Keratinocyte (primary cell): ENCODE results near the gene BAG3. TPM values are rescaled to one million over a fixed set of nuclear protein-coding genes. Genes with fewer than 3 reads are reported as not detected.
"Not testable (repeated sequence)": the region's sequence is repeated elsewhere in the genome, so short reads cannot be mapped to it uniquely, and the experiment has no call there.

Experiments
- DNase-seq: peaks from one replicate; pipeline ENCODE4 v3.0.0-alpha.2; 2011; ENCODE audit warnings: low read depth, missing footprints, low spot score
- FAIRE-seq: peaks from 2 replicates; lab custom pipeline; 2011; peaks lifted over from hg19 to GRCh38; lab: Jason Lieb, UNC
- H2AFZ ChIP-seq: 2 replicates; pipeline ENCODE4 v1.6.0; 2012; ENCODE audit warnings: low read length, control low read depth, inconsistent platforms; ENCODE audit not compliant: control insufficient read depth
- H3K27ac ChIP-seq: 2 replicates; pipeline ENCODE4 v1.5.1; 2011; ENCODE audit warnings: low read length; ENCODE audit not compliant: control insufficient read depth, insufficient read depth
- H3K27me3 ChIP-seq: 3 replicates; pipeline ENCODE4 v1.6.0; 2011; ENCODE audit warnings: low read length; ENCODE audit not compliant: control insufficient read depth, insufficient read depth; ENCODE audit errors: extremely low read depth
- H3K36me3 ChIP-seq, 2 experiments: 2 replicates in 1 of 2; 3 replicates in 1 of 2; pipeline ENCODE4 v1.5.1; 2011; ENCODE audit warnings: low read length in 2 of 2, mild to moderate bottlenecking in 1 of 2; ENCODE audit not compliant: control insufficient read depth in 2 of 2, insufficient read depth in 2 of 2; ENCODE audit errors: extremely low read depth in 1 of 2
- H3K4me1 ChIP-seq: 3 replicates; pipeline ENCODE4 v1.5.1; 2011; ENCODE audit warnings: low read length; ENCODE audit not compliant: control insufficient read depth, insufficient read depth; ENCODE audit errors: extremely low read depth
- H3K4me2 ChIP-seq: 3 replicates; pipeline ENCODE4 v1.6.0; 2011; ENCODE audit warnings: low read depth, low read length; ENCODE audit not compliant: control insufficient read depth, insufficient read depth; ENCODE audit errors: extremely low read depth
- H3K4me3 ChIP-seq, 3 experiments: fragments of 200-600 bp in 1 of 3; sonication (generic) in 1 of 3; 2 replicates in 2 of 3; 3 replicates in 1 of 3; pipeline ENCODE4 v1.5.1; 2011 to 2016; ENCODE audit warnings: low read length in 3 of 3, mild to moderate bottlenecking in 3 of 3, control low read depth in 2 of 3, inconsistent platforms in 1 of 3, low read depth in 1 of 3, mixed read lengths in 1 of 3, mixed run types in 1 of 3, moderate library complexity in 1 of 3; ENCODE audit not compliant: control insufficient read depth in 2 of 3, insufficient read depth in 2 of 3; ENCODE audit errors: extremely low read depth in 1 of 3
- H3K79me2 ChIP-seq: 2 replicates; pipeline ENCODE4 v1.6.0; 2012; ENCODE audit warnings: low read length; ENCODE audit not compliant: control insufficient read depth, insufficient read depth
- H3K9ac ChIP-seq: 3 replicates; pipeline ENCODE4 v1.6.0; 2011; ENCODE audit warnings: low read length; ENCODE audit not compliant: control insufficient read depth, insufficient read depth; ENCODE audit errors: extremely low read depth
- H3K9me1 ChIP-seq: 3 replicates; pipeline ENCODE4 v1.6.0; 2011; ENCODE audit warnings: low read length; ENCODE audit not compliant: control insufficient read depth, insufficient read depth; ENCODE audit errors: extremely low read depth
- H3K9me3 ChIP-seq: 2 replicates; pipeline ENCODE4 v1.5.1; 2012; ENCODE audit warnings: low read depth, low read length; ENCODE audit not compliant: control insufficient read depth
- H4K20me1 ChIP-seq: 3 replicates; pipeline ENCODE4 v1.6.0; 2011; ENCODE audit warnings: low read length; ENCODE audit not compliant: control insufficient read depth, insufficient read depth; ENCODE audit errors: extremely low read depth
- EZH2 ChIP-seq: IDR thresholded peaks from one replicate; pipeline ENCODE4 v1.6.1; 2012; ENCODE audit warnings: inconsistent platforms, mild to moderate bottlenecking, low read length, moderate library complexity
- dilution Hi-C: fragments of 300-500 bp; cut with MboI; formaldehyde crosslinking; loops from one replicate; pipeline ENCODE4 v1.7.0; 2020; ENCODE audit warnings: low sequenced_read_pairs; ENCODE audit not compliant: extremely low pct_ligation_motif_present
- polyA plus RNA-seq, 5 experiments: library from polyadenylated mRNA; depleted of rRNA in 3 of 5; stranded (reverse) in 3 of 5; stranded (forward) in 1 of 5; unstranded in 1 of 5; fragments of >200 nt; gene quantifications; 1 replicate in 1 of 5; 2 replicates in 3 of 5; 3 replicates in 1 of 5; pipeline versions ENCODE4 v1.2.1 to v1.2.3, GENCODE V29; 2011 to 2012; ENCODE audit warnings: missing spikeins in 2 of 5, low read depth in 1 of 5, low replicate concordance in 1 of 5
- TF ChIP-seq, protein P1 (sequence below), 3 experiments: IDR thresholded peaks in 1 of 3; conservative IDR thresholded peaks in 1 of 3; optimal IDR thresholded peaks in 1 of 3; 2 replicates in 2 of 3; 3 replicates in 1 of 3; pipeline versions ENCODE3 to v1.5.1; 2011; ENCODE audit warnings: low read length in 3 of 3, mild to moderate bottlenecking in 3 of 3, moderate library complexity in 2 of 3, control low read depth in 1 of 3, inconsistent platforms in 1 of 3; ENCODE audit not compliant: insufficient read depth in 2 of 3; ENCODE audit errors: extremely low read depth in 1 of 3

The BAG3 gene
- polyA plus RNA-seq, 1 donor (not counting 4 experiments of a cell fraction or from before 2014, with no cell fraction given): 26.2 TPM

DNA sequence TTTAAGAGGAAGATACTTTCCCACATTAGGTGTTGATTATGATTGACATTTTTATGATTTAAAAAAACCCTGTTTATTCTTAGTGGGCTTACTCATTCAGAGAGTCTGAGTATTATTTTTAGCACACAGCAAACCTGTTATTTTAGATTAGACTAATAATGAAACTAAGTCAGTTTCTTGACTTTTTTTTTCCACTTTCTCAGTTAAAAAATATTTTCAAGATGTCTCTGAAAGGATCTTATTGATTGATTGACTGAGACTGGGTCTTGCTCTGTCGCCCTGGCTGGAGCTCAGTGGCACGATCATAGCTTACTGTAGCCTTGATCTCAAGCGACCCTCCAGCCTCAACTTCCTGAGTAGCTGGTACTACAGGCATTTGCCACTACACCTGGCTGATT lies 54.3 kb downstream of the BAG3 start:
- Histone ChIP-seq H3K79me2 (no peaks in the 10 kb centered on the region), H3K9me3 (no peaks in the 10 kb centered on the region), H3K4me2 (no peak overlapping the region), H3K4me3 (no peak overlapping the region), H3K27ac (no peak overlapping the region), H4K20me1 (no peaks in the 10 kb centered on the region), H3K36me3 (no peaks in the 10 kb centered on the region), H2AFZ (no peak overlapping the region), H3K4me1 (peaks cover 3% of the 10 kb centered on the region), H3K27me3 (no peaks in the 10 kb centered on the region), H3K9me1 (no peaks in the 10 kb centered on the region), H3K9ac (no peak overlapping the region)
- dilution Hi-C loops: no loop called here
- no peak for FAIRE-seq
- no peak for DNase-seq
- TF ChIP-seq EZH2: no peak
- TF ChIP-seq, protein P1, sequence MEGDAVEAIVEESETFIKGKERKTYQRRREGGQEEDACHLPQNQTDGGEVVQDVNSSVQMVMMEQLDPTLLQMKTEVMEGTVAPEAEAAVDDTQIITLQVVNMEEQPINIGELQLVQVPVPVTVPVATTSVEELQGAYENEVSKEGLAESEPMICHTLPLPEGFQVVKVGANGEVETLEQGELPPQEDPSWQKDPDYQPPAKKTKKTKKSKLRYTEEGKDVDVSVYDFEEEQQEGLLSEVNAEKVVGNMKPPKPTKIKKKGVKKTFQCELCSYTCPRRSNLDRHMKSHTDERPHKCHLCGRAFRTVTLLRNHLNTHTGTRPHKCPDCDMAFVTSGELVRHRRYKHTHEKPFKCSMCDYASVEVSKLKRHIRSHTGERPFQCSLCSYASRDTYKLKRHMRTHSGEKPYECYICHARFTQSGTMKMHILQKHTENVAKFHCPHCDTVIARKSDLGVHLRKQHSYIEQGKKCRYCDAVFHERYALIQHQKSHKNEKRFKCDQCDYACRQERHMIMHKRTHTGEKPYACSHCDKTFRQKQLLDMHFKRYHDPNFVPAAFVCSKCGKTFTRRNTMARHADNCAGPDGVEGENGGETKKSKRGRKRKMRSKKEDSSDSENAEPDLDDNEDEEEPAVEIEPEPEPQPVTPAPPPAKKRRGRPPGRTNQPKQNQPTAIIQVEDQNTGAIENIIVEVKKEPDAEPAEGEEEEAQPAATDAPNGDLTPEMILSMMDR (optimal IDR thresholded peaks at IDR 0.05 in 1 of 3, IDR thresholded peaks at IDR 0.05 in 1 of 3, conservative IDR thresholded peaks at IDR 0.05 in 1 of 3; ENCODE audit: extremely low read depth in 1 of 3, insufficient read depth in 2 of 3, low read length in 3 of 3): no peak

DNA sequence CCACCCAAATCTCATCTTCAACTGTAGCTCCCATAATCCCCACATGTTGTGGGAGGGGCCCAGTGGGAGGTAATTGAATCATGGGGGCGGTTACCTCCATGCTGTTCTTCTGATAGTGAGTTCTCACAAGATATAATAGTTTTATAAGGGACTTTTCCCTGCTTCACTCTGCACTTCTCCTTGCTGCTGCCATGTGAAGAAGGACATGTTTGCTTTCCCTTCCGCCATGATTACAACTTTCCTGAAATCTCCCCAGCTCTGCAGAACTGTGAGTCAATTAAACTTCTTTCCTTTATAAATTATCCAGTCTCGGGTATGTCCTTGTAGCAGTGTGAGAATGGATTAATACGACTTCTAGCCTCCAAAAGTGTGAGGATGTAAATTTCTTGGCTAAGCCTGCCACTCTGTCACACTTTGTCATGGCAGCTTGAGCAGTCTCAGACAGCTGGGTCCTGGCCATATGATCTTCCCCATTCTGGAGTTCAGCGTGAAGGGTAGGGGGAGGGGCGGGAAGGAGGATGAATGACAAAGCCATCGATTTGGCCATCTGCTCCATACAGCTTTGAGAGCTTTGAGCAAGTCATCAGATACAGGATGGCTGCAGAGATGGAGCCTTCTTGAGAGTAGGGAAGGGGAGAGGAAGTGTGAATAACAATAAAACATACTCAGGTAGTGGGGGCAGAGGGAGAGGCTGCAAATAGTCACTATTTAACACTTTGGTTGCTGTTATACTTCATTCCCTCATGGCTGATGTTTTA lies 55.5 kb downstream of the BAG3 start:
- dilution Hi-C loops: no loop called here
- no peak overlapping the region for H3K4me2 ChIP-seq
- no peak for TF ChIP-seq EZH2
- TF ChIP-seq, protein P1 (optimal IDR thresholded peaks at IDR 0.05 in 1 of 3, IDR thresholded peaks at IDR 0.05 in 1 of 3, conservative IDR thresholded peaks at IDR 0.05 in 1 of 3; ENCODE audit: extremely low read depth in 1 of 3, insufficient read depth in 2 of 3, low read length in 3 of 3): no peak
- no peaks in the 10 kb centered on the region for H3K79me2 ChIP-seq
- no peak overlapping the region for H3K27ac ChIP-seq
- no peak for FAIRE-seq
- no peaks in the 10 kb centered on the region for H4K20me1 ChIP-seq
- H3K9ac ChIP-seq: no peak overlapping the region
- peaks cover 3% of the 10 kb centered on the region for H3K4me1 ChIP-seq
- DNase-seq: no peak
- H3K36me3 ChIP-seq: no peaks in the 10 kb centered on the region
- H2AFZ ChIP-seq: no peak overlapping the region
- H3K9me3 ChIP-seq: no peaks in the 10 kb centered on the region
- no peaks in the 10 kb centered on the region for H3K27me3 ChIP-seq
- H3K9me1 ChIP-seq: no peaks in the 10 kb centered on the region
- no peak overlapping the region for H3K4me3 ChIP-seq

DNA sequence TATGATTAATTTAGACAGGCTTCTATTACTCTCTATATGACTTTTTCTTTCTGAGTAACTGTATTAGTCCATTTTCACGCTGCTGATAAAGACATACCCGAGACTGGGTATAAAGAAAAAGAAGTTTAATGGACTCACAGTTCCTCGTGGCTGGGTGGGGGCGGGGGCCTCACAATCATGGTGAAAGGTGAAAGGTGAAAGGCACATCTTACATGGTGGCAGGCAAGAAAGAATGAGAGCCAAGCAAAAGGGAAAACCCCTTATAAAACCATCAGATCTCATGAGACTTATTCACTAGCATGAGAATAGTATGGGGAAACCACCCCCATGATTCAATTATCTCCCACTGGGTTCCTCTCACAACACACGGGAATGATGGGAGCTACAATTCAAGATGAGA lies 56.2 kb downstream of the BAG3 start:
- H3K9ac ChIP-seq, H2AFZ ChIP-seq, H3K4me1 ChIP-seq, H3K79me2 ChIP-seq, H3K9me1 ChIP-seq, H3K27me3 ChIP-seq, H3K9me3 ChIP-seq, dilution Hi-C loops, FAIRE-seq, H3K4me2 ChIP-seq, H3K27ac ChIP-seq, H4K20me1 ChIP-seq, H3K36me3 ChIP-seq, DNase-seq, H3K4me3 ChIP-seq: not testable (repeated sequence)

DNA sequence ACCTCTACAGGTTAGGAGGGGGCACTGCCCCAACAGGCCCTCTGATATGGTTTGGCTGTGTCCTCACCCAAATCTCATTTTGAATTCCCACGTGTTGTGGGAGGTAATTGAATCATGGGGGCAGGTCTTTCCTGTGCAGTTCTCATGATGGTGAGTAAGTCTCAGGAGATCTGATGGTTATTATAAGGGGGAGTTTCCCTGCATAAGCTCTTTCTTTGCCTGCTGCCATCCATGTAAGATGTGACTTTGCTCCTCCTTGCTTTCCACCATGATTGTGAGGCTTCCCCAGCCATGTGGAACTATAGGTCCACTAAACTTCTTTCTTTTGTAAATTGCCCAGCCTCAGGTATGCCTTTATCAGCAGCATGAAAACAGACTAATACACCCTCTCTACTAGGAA lies 59.8 kb downstream of the BAG3 start:
- H3K9me1 ChIP-seq, H4K20me1 ChIP-seq, H3K9ac ChIP-seq, DNase-seq, H3K4me2 ChIP-seq, H3K27ac ChIP-seq, H3K79me2 ChIP-seq, FAIRE-seq, H3K9me3 ChIP-seq, H3K36me3 ChIP-seq, H3K4me3 ChIP-seq, H2AFZ ChIP-seq, H3K27me3 ChIP-seq, H3K4me1 ChIP-seq, dilution Hi-C loops: not testable (repeated sequence)
